ENCODE results near the gene ANXA7. TPM values are rescaled to one million over a fixed set of nuclear protein-coding genes. Genes with fewer than 3 reads are reported as not detected.
"Not testable (repeated sequence)": the region's sequence is repeated elsewhere in the genome, so short reads cannot be mapped to it uniquely, and the experiment has no call there.

Gene ANXA7
- total RNA-seq, 1 experiment from 2014 or later: 67.8 TPM

- H3K4me1 Mint-ChIP-seq: not testable (repeated sequence)
Measured at GRCh38 chr10:73328523-73328922, 85.3 kb downstream of the ANXA7 start.

GRCh38 chr10:73325290-73325689, 88.6 kb downstream of the ANXA7 start:
- DNase-seq (ENCODE audit: low spot score); POLR2A ChIA-PET; CTCF ChIA-PET; H3K36me3 Mint-ChIP-seq; H3K4me3 Mint-ChIP-seq; ATAC-seq; H3K27ac Mint-ChIP-seq; H3K27me3 Mint-ChIP-seq (ENCODE audit: low read depth); H3K4me1 Mint-ChIP-seq: not testable (repeated sequence)
- peaks cover 22% of the 10 kb centered on the region for H3K9me3 Mint-ChIP-seq

More at GRCh38 chr10:73328523-73328922, 85.3 kb downstream of the ANXA7 start:
- H3K36me3 Mint-ChIP-seq; H3K9me3 Mint-ChIP-seq; ATAC-seq; H3K27me3 Mint-ChIP-seq (ENCODE audit: low read depth); POLR2A ChIA-PET; H3K4me3 Mint-ChIP-seq; H3K27ac Mint-ChIP-seq; CTCF ChIA-PET; DNase-seq (ENCODE audit: low spot score): not testable (repeated sequence)

Other genes with a start within 250 kb of the ANXA7 start
- 31.6 to 38.2 TPM (median 33.7 TPM) in 3 replicates for gene ECD, start 246.1 kb downstream of the ANXA7 start, total RNA-seq (2021)
- 13.8 to 19.8 TPM (median 19.8 TPM) in 3 replicates for gene FAM149B1, start 245.9 kb downstream of the ANXA7 start, total RNA-seq (2021)
- 30.3 to 32.4 TPM (median 30.8 TPM) in 3 replicates for gene DNAJC9, start 166.8 kb downstream of the ANXA7 start, total RNA-seq (2021)
- gene MRPS16, start 161.4 kb downstream of the ANXA7 start, total RNA-seq (2021): 130 to 157 TPM (median 136 TPM) in 3 replicates
- 0.31 to 0.73 TPM (median 0.39 TPM) in 3 replicates for gene CFAP70, start 55.2 kb downstream of the ANXA7 start, total RNA-seq (2021)
- gene MSS51, start 19.5 kb upstream of the ANXA7 start, total RNA-seq (2021): 2.9 to 3.1 TPM (median 3.0 TPM) in 3 replicates
- gene PPP3CB, start 82.0 kb upstream of the ANXA7 start, total RNA-seq (2021): 30.0 to 34.4 TPM (median 32.9 TPM) in 3 replicates
- gene USP54, start 177.3 kb upstream of the ANXA7 start, total RNA-seq (2021): 39.8 to 43.8 TPM (median 43.3 TPM) in 3 replicates
- gene MYOZ1, start 227.4 kb upstream of the ANXA7 start, total RNA-seq (2021): 3.0 to 5.4 TPM (median 4.4 TPM) in 3 replicates
- 0.11 to 0.22 TPM (median 0.18 TPM) in 3 replicates for gene SYNPO2L, start 242.0 kb upstream of the ANXA7 start, total RNA-seq (2021)

Measured in WTC11 (cell line).